HFF-Myc (cell line): ENCODE results near the gene A4GALT.

Source experiments
- DNase-seq: peaks from one replicate; pipeline ENCODE4 v3.0.0-alpha.2; 2011; ENCODE audit warnings: low read depth; ENCODE audit errors: extremely low read depth
- H3K4me3 ChIP-seq: replicated peaks from 2 replicates; pipeline ENCODE4 v1.5.1; 2011; ENCODE audit warnings: low read depth, mild to moderate bottlenecking, control low read depth, low read length
- TF ChIP-seq, protein P1 (sequence below): IDR thresholded peaks from 2 replicates; pipeline ENCODE4 v1.5.1; 2012; ENCODE audit warnings: mild to moderate bottlenecking, low read depth, low read length, control low read depth; ENCODE audit errors: missing control alignments

A4GALT gene

DNA sequence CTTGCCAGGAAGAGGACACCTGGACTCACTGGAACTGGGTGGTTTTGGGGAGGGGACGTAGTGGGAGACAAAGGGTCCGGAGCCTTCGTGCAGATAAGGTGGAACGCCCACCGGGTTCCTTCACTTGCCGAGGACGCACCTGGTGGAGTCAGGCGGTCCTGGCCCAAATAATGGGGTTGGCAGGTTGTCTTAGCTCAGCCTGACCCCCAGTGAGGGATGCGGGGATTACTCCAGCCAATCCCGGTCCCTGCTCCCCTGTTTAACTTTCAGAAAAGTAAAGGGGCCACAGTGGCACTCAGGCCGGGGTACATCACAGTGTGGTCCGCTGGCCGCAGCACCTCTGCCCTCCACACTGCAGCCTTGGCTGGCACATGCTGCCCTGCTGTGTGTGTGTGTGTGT is 18.0 kb downstream of the A4GALT start:
- DNase-seq = no peak
- TF ChIP-seq, protein P1, sequence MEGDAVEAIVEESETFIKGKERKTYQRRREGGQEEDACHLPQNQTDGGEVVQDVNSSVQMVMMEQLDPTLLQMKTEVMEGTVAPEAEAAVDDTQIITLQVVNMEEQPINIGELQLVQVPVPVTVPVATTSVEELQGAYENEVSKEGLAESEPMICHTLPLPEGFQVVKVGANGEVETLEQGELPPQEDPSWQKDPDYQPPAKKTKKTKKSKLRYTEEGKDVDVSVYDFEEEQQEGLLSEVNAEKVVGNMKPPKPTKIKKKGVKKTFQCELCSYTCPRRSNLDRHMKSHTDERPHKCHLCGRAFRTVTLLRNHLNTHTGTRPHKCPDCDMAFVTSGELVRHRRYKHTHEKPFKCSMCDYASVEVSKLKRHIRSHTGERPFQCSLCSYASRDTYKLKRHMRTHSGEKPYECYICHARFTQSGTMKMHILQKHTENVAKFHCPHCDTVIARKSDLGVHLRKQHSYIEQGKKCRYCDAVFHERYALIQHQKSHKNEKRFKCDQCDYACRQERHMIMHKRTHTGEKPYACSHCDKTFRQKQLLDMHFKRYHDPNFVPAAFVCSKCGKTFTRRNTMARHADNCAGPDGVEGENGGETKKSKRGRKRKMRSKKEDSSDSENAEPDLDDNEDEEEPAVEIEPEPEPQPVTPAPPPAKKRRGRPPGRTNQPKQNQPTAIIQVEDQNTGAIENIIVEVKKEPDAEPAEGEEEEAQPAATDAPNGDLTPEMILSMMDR = no peak
- H3K4me3 ChIP-seq = no peak overlapping the region

DNA sequence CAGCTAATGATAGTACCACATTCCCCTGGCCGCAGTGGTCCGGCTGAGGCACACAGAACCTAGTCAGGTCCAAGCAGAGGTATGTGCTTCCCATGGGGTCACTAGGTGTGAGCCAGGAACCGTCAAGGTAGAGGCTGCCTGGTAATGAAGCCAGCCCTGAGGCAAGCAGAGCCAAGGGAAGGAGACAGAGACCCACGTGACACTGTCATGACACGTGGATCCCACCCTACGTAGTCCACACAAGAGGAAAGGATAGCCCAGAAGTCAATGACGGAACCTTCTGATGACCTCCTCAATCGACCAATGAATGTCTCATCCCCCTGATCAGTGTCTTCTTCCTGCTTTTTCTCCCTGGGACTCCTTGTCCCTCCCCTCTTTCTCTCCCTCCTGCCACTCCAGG is 19.0 kb downstream of the A4GALT start:
- no peak for DNase-seq
- H3K4me3 ChIP-seq = no peak overlapping the region
- TF ChIP-seq, protein P1 = no peak

DNA sequence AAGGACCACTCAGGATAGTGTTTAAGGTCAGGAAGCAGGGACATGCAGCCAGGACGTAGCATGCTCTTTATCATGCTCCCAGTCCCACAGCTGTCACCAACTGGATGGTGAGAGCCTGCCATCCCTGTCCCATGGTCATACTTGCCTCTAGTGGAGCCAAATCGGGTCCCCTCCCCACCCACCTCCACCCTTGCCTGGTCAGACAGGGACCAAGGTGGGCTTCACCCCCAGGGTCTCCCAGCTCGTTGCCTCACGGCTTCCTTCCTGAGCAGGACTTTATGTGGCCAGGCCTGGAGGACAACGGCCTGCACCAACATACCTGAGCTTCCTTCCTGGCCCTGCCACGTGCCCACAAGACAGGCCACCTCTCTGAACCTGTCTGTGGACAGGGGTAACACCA is 19.8 kb downstream of the A4GALT start:
- no peak overlapping the region for H3K4me3 ChIP-seq
- DNase-seq = no peak
- TF ChIP-seq, protein P1 = no peak

DNA sequence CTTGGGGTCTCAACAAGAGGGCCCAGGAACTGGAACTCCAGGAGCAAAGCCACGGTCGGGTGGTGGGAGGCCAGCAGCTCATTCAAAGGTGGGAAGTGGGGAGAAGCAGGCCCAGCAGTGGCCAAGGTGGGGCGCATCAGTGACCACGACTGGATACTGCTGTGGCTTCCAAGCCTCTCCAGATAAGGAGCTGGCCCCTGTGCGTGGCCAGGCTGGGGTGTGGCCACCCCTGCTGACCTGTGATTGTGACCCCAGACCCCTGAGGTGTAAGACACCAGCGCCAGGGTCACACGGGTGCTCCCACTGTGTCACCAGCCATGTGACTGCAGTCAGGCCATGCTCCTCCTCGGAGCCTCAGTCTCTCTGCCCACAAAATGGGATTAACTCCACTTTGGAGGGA is 20.3 kb downstream of the A4GALT start:
- no peak for DNase-seq
- no peak overlapping the region for H3K4me3 ChIP-seq
- TF ChIP-seq, protein P1 = no peak

DNA sequence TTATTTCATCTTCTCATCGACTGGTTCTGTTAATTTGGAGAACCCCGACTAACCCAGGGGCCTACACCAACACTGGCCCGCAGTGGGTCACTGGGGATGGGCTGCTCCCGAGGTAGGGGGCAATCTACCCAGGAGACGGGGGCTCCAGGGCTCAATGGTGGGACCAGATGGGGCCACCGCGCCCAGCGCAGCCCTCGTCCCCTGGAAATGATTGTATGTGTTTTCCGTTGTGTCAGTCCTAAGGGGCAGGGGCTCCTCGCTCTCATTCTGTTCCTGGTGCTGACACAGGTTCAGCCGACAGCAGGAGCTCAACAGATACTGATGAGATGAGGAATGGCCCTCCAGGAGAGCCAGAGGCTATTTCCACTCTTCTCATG is 20.7 kb downstream of the A4GALT start:
- no peak for DNase-seq
- TF ChIP-seq, protein P1 = no peak
- H3K4me3 ChIP-seq = no peak overlapping the region

DNA sequence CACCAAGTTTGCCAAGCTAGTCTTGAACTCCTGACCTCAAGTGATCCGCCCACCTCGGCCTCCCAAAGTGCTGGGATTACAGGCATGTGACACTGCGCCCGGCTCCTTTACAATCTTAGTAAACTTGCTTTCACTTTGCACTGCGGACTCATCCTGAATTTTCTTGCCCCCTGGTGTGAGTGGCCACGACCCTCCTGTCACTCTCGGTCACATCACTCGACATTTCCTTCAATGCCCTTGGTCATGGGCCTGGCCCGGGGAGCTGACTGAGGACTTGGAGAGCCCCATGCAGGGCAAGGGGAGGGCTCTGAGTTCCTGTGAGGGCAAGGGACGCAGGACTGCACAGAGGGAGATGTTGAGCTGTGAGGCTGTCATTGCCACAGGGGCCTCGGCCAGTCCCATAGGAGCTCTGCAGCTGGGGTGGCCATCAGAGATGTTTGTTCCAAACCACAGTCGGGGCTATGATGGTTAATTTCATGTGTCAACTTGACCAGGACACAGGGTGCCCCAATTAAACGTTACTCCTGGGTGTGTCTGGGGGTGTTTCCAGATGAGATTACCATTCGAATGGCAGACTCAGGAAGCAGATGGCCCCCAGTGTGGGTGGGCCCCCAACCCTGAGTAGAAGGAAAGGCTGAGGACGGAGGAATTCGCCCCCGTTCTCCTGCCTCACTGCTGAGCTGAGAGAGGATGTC is 21.2 kb downstream of the A4GALT start:
- DNase-seq = no peak
- TF ChIP-seq, protein P1 = no peak
- H3K4me3 ChIP-seq = no peak overlapping the region

DNA sequence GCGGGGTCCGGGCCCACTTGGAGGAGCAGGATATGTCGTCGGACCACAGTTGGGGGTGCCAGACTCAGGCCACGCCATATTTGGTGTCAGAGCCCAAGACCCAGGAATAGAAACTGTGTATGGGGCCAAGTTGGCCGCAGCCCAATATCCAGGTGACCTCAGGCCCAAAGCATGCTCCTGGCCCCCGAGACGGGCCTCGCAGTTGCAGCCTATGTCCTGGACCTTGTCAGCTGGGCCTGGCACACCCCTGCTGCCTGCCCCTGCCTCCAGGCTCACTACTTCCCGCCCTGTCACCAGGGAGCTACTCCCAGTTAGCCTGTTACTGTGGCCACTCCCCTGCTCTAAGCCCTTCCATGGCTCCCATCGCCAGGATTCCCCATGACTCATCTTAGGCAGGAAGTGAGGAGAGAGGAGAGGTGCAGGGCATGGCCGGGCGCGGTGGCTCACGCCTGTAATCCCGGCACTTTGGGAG is 23.1 kb downstream of the A4GALT start:
- no peak overlapping the region for H3K4me3 ChIP-seq
- TF ChIP-seq, protein P1 = no peak
- peak; percentile 61 for DNase-seq
